GM23248 (cell line): Measurements from ENCODE around the gene AP2B1.

ENCODE experiments used
- EZH2 ChIP-seq: fragments of 200-600 bp; sonication (generic); IDR thresholded peaks from 2 replicates; pipeline ENCODE4 v1.6.1; 2018; ENCODE audit warnings: antibody characterized with exemption, mild to moderate bottlenecking; ENCODE audit not compliant: insufficient read depth, poor library complexity, severe bottlenecking
- EZH2phosphoT487 ChIP-seq: fragments of 200-600 bp; sonication (generic); IDR thresholded peaks from 2 replicates; pipeline ENCODE4 v1.6.1; 2018; ENCODE audit warnings: antibody characterized with exemption, moderate library complexity, mild to moderate bottlenecking, low read depth; ENCODE audit not compliant: insufficient read depth

- TF ChIP-seq EZH2 (no peak), EZH2phosphoT487 (no peak)
Observed at GRCh38 chr17:35698800-35699199, 111.7 kb downstream of the AP2B1 start.
